PC-3 (cell line): ENCODE measurements around the gene TM9SF4. TPM values are rescaled to one million over a fixed set of nuclear protein-coding genes. Genes with fewer than 3 reads are reported as not detected.
"Not testable (repeated sequence)": the region's sequence is repeated elsewhere in the genome, so short reads cannot be mapped to it uniquely, and the experiment has no call there.

Experiments
- ATAC-seq: fragments of 200-7000 bp; cut with Tn5 transposase; 2 replicates; pipeline ENCODE4 v1.9.1; 2020; ENCODE audit warnings: mild to moderate bottlenecking, moderate library complexity
- BruUV-seq: library from RNA; stranded (reverse); fragments of 400-500 nt; replicated peaks from 2 replicates; lab custom pipeline; 2021; lab: Mats Ljungman, UMichigan
- CTCF ChIA-PET: fragments of 300-600 bp; sonication (Branson Sonifier 250); formaldehyde crosslinking; loops from one replicate; lab custom pipeline; 2022; ENCODE audit warnings: antibody characterized with exemption; lab: Charles Lee
- POLR2A ChIA-PET: fragments of 300-600 bp; sonication (Branson Sonifier 250); formaldehyde crosslinking; loops from one replicate; lab custom pipeline; 2022; ENCODE audit warnings: antibody characterized with exemption; ENCODE audit not compliant: unreplicated experiment; lab: Charles Lee
- DNase-seq: peaks from one replicate; pipeline ENCODE4 v3.0.0-alpha.2; 2015
- H2AFZ ChIP-seq: fragments of 300-600 bp; sonication (generic); 2 replicates; pipeline ENCODE4 v1.6.0; 2016; ENCODE audit warnings: antibody characterized with exemption, low read length
- H3F3A ChIP-seq: fragments of 300-600 bp; sonication (generic); one replicate; pipeline ENCODE4 v1.6.0; 2017; ENCODE audit warnings: antibody characterized with exemption, low read length, control low read depth, mild to moderate bottlenecking; ENCODE audit not compliant: unreplicated experiment
- H3K27ac ChIP-seq: fragments of 300-600 bp; sonication (generic); 2 replicates; pipeline ENCODE4 v1.5.1; 2016; ENCODE audit warnings: mild to moderate bottlenecking, low read length
- H3K27me3 ChIP-seq: fragments of 300-600 bp; sonication (generic); 2 replicates; pipeline ENCODE4 v1.6.1; 2016; ENCODE audit warnings: low read length, mixed read lengths
- H3K36me3 ChIP-seq: fragments of 300-600 bp; sonication (generic); 2 replicates; pipeline ENCODE4 v1.6.1; 2016; ENCODE audit warnings: low read depth, mixed run types, low read length, mixed read lengths
- H3K4me1 ChIP-seq: fragments of 300-600 bp; sonication (generic); 2 replicates; pipeline ENCODE4 v1.5.1; 2016; ENCODE audit warnings: low read length; ENCODE audit not compliant: insufficient read depth
- H3K4me2 ChIP-seq: fragments of 300-600 bp; sonication (generic); 2 replicates; pipeline ENCODE4 v1.6.0; 2016; ENCODE audit warnings: low read length
- H3K4me3 ChIP-seq: fragments of 300-600 bp; sonication (generic); 2 replicates; pipeline ENCODE4 v1.5.1; 2016; ENCODE audit warnings: mild to moderate bottlenecking, low read length, mixed read lengths
- H3K79me2 ChIP-seq: fragments of 300-600 bp; sonication (generic); 2 replicates; pipeline ENCODE4 v1.6.1; 2017; ENCODE audit warnings: low read length, mixed read lengths
- H3K9ac ChIP-seq: fragments of 300-600 bp; sonication (generic); 2 replicates; pipeline ENCODE4 v1.6.0; 2016; ENCODE audit warnings: mild to moderate bottlenecking, low read length
- H3K9me2 ChIP-seq: fragments of 300-600 bp; sonication (generic); replicated peaks from 2 replicates; pipeline ENCODE4 v1.6.1; 2016; ENCODE audit warnings: mixed run types, low read length, mixed read lengths
- H3K9me3 ChIP-seq: fragments of 300-600 bp; sonication (generic); 2 replicates; pipeline ENCODE4 v1.6.1; 2016; ENCODE audit warnings: low read length, mixed read lengths
- H4K20me1 ChIP-seq: fragments of 300-600 bp; sonication (generic); 2 replicates; pipeline ENCODE4 v1.6.1; 2016; ENCODE audit warnings: low read length, mixed read lengths
- CTCF ChIP-seq: fragments of 300-600 bp; sonication (generic); conservative IDR thresholded peaks from 2 replicates; pipeline ENCODE4 v1.5.1; 2017; ENCODE audit warnings: antibody characterized with exemption, low read depth, mild to moderate bottlenecking, low read length
- EZH2 ChIP-seq: fragments of 300-600 bp; sonication (generic); IDR thresholded peaks from one replicate; pipeline ENCODE4 v1.6.1; 2017; ENCODE audit warnings: antibody characterized with exemption, mild to moderate bottlenecking, low read length; ENCODE audit not compliant: unreplicated experiment
- EZH2phosphoT487 ChIP-seq: fragments of 300-600 bp; sonication (generic); IDR thresholded peaks from 2 replicates; pipeline ENCODE4 v1.6.1; 2018; ENCODE audit warnings: mild to moderate bottlenecking, antibody characterized with exemption, low read length, borderline replicate concordance
- intact Hi-C: fragments of 100-400 bp; cut with micrococcal nuclease; formaldehyde crosslinking; loops from 2 replicates; pipeline ENCODE4 v1.9.0; 2023
- total RNA-seq: library from RNA; depleted of rRNA; stranded (reverse); fragments of >200 nt; gene quantifications from 2 replicates; pipeline ENCODE4 v1.2.3, GENCODE V29; 2014

Gene TM9SF4
- total RNA-seq, 1 experiment from 2014 or later, result 32.6 TPM

- no peak for ATAC-seq
- no peaks in the 10 kb centered on the region for H3K9me3 ChIP-seq
- TF ChIP-seq EZH2phosphoT487, result no peak
- TF ChIP-seq CTCF, result no peak
- no peak for TF ChIP-seq EZH2
- CTCF ChIA-PET, result no interaction called here
- intact Hi-C loops, result no loop called here
- H3F3A ChIP-seq, result no peaks in the 10 kb centered on the region
- no peaks in the 10 kb centered on the region for H4K20me1 ChIP-seq
- no peak for DNase-seq
- H3K27me3 ChIP-seq, result no peaks in the 10 kb centered on the region
- no peak overlapping the region for H2AFZ ChIP-seq
- no peak overlapping the region for H3K9ac ChIP-seq
- no peak overlapping the region for H3K4me2 ChIP-seq
- no peak overlapping the region for H3K27ac ChIP-seq
- H3K4me1 ChIP-seq, result no peaks in the 10 kb centered on the region
- H3K4me3 ChIP-seq, result no peak overlapping the region
- POLR2A ChIA-PET, result no interaction called here
- no peaks in the 10 kb centered on the region for H3K9me2 ChIP-seq
- no peaks in the 10 kb centered on the region for H3K79me2 ChIP-seq
- BruUV-seq, result TSS peak; percentile 28
- peaks cover 20% of the 10 kb centered on the region; the same call in 1 of the 2 replicates for H3K36me3 ChIP-seq
Observed at GRCh38 chr20:32165836-32166545, 56.5 kb downstream of the TM9SF4 start.

GRCh38 chr20:32167552-32167951 is 58.0 kb downstream of the TM9SF4 start:
- Histone ChIP-seq H3K36me3 (peaks cover 6% of the 10 kb centered on the region; the same call in 1 of the 2 replicates), H3K27me3 (no peaks in the 10 kb centered on the region), H3K27ac (no peak overlapping the region), H3K4me3 (no peak overlapping the region), H3K4me1 (no peaks in the 10 kb centered on the region), H3K79me2 (no peaks in the 10 kb centered on the region), H3K9me2 (no peaks in the 10 kb centered on the region), H3K9ac (no peak overlapping the region), H3F3A (no peaks in the 10 kb centered on the region), H2AFZ (no peak overlapping the region), H3K4me2 (no peak overlapping the region), H4K20me1 (no peaks in the 10 kb centered on the region), H3K9me3 (no peaks in the 10 kb centered on the region)
- intact Hi-C loops, result no loop called here
- DNase-seq, result no peak
- ChIA-PET CTCF (no interaction called here), POLR2A (no interaction called here)
- no peak for TF ChIP-seq EZH2
- BruUV-seq, result no TSS peak
- ATAC-seq, result no peak

GRCh38 chr20:32168184-32168910 is 58.8 kb downstream of the TM9SF4 start:
- peak; percentile 31 for ATAC-seq
- Histone ChIP-seq H3K4me1 (no peaks in the 10 kb centered on the region), H3K79me2 (no peaks in the 10 kb centered on the region), H3K27ac (no peak overlapping the region), H2AFZ (no peak overlapping the region), H3K4me3 (no peak overlapping the region), H3K27me3 (no peaks in the 10 kb centered on the region), H3K9me2 (no peaks in the 10 kb centered on the region), H3K36me3 (peaks cover 5% of the 10 kb centered on the region; the same call in 1 of the 2 replicates), H3K9ac (no peak overlapping the region), H3K4me2 (no peak overlapping the region), H3K9me3 (no peaks in the 10 kb centered on the region), H4K20me1 (no peaks in the 10 kb centered on the region), H3F3A (no peaks in the 10 kb centered on the region)
- TF ChIP-seq CTCF (no peak), EZH2 (no peak), EZH2phosphoT487 (no peak)
- intact Hi-C loops, result no loop called here
- CTCF ChIA-PET, result no interaction called here
- POLR2A ChIA-PET, result no interaction called here
- DNase-seq, result no peak
- no TSS peak for BruUV-seq

GRCh38 chr20:32177696-32178095 is 68.2 kb downstream of the TM9SF4 start:
- H2AFZ ChIP-seq, BruUV-seq, H3F3A ChIP-seq: not testable (repeated sequence)

More at GRCh38 chr20:32177696-32178095, 68.2 kb downstream of the TM9SF4 start:
- H3K27me3 ChIP-seq, H3K9me3 ChIP-seq, H3K4me2 ChIP-seq, H3K27ac ChIP-seq, CTCF ChIA-PET, H3K79me2 ChIP-seq, H3K36me3 ChIP-seq, H3K4me1 ChIP-seq, DNase-seq, POLR2A ChIA-PET, H3K9me2 ChIP-seq, ATAC-seq, H3K4me3 ChIP-seq, H3K9ac ChIP-seq, intact Hi-C loops, H4K20me1 ChIP-seq: not testable (repeated sequence)
